GM04504 (cell line): ENCODE results near the gene TANC1.

ENCODE experiments used
- DNase-seq: peaks from one replicate; pipeline ENCODE4 v3.0.0-alpha.2; 2012; ENCODE audit warnings: low read depth

TANC1 gene

DNA sequence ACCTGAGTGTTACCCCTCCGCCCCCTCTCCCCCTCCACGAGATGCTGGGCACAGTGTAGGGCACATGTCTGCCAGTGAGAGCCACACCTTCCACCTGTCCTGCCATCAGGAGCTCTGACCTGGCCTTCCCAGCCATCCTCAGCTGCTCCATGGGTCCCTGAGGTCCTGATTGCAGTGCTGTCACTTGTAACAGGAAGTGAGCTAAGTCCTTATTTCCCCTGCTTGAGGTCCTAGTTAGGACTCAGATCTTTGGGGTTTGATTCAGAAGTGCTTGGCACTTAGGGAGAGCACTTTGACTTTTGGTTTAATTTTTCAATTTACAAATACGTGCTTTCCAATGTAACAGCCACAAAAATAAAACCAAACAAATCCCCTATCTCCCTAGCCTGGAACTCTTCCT, 192.5 kb downstream of the TANC1 start:
- DNase-seq = no peak

DNA sequence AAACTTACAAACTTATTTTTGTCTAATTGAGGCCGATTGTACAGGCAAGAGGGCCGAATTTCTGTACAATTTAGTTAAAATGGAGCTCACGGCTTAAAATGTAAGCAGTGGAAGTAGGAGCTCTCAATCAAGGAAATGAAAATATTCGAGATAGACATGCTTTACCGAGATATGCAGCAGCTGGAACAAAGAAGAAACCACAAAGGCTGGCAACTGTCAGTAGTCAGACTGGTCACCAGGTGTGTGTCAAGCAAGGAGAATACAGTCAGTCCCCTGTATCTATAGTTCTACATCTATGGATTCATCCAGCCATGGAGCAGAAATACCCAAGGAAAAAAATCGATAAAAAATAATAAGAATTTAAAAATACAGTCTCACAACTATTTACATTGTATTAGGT, 195.5 kb downstream of the TANC1 start:
- no peak for DNase-seq

- DNase-seq = no peak
These were observed 196.0 kb downstream of the TANC1 start for GRCh38 chr2:159164457-159164911.

DNA sequence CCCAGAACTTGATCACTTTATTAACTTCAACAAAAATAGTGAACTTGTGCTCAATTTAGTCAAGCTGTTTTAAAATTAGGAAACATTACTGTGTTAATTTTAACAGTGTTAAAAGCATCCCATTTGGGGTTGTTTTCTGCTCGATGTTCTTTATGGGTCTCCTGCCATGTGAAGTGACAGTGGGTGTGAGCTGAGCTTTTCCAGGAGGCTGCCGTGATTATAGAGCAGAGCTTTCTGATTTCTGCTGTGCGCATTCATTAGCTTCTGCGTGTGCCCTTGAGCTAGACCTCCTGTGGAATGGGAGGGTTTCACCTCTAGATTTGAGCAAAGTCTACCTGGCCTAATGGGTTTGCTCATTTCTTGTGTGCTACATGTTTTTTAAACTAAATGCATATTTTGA, 196.6 kb downstream of the TANC1 start:
- DNase-seq = no peak

DNA sequence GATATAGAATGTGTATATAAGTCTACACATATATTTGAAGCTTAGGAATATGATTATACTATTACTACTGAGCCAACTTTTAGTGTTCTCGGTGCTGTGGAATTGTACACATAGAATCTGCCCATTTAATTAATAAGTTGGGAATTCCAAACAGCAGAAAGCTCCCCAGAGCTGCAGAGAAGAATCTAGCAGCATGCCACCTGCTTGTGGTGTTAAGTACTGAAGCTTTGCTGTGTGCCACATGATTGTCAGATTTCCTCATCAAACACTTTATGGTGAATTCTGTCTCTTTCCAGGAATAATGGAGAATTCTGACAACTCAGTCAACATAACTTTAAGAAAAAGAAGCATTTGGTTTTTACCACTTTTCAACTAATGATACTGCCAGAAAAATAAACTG, 200.3 kb downstream of the TANC1 start:
- DNase-seq = no peak

DNA sequence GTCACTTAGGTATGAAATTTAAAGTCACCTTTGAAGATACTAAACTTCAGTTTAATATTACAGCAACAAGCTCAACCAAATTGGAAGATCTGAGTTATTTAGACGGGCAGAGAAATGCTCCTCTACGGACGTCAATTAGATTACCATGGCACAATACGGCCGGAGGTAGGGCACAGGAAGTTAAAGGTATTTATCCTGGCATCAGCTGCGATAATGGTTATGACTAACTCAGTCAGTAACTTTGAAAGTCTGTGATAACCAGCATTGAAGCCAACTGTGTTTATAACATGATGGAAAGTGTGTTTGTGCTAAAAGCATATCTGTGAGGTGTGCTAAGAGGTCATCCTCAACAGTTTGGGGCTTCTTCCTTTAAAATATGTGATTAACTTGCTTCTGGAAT, 200.7 kb downstream of the TANC1 start:
- DNase-seq = no peak

GRCh38 chr2:159172403-159172802, 204.0 kb downstream of the TANC1 start:
- DNase-seq = no peak

- DNase-seq = no peak
These were observed 206.3 kb downstream of the TANC1 start for GRCh38 chr2:159174759-159175158.

- DNase-seq = no peak
These were observed 206.7 kb downstream of the TANC1 start for GRCh38 chr2:159175182-159175581.

DNA sequence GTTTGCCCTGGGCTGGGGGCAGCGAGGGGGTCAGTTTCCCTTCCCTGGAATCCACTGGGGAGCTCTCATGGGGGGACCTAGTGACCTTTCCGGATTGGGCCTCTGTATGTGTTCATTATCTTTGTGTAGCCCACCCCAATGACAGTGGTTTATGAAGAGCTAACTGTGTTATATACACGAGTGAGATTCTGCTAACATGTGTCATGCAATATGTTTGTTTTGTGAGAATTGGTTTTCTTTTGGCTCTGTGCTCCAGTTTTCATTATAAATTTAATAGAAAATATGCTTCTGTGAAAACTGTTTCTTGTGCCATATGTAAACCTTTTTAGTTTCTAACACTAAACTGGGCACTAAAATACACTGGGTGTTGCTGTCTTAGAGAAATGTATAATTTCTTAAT, 207.5 kb downstream of the TANC1 start:
- no peak for DNase-seq

- no peak for DNase-seq
These were observed 208.1 kb downstream of the TANC1 start for GRCh38 chr2:159176555-159176954.

DNA sequence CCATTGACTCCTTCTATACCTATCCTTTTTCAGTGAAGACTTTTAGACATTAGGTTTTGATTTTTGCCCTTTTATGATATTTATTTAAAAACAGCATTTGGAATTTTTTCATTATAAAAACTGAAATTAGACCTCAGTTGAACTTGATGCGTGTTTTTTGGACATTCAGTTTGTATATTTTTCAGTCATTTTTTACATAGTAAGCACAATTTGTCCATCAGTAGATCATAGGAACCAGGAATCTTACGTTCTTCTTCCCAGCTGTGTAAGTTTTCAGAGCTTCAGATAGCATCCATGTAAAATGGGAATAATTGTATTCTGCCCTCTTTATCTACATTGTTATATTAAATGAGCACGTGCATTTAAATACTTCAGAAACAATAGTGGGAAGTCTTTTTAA, 208.9 kb downstream of the TANC1 start:
- DNase-seq = no peak

DNA sequence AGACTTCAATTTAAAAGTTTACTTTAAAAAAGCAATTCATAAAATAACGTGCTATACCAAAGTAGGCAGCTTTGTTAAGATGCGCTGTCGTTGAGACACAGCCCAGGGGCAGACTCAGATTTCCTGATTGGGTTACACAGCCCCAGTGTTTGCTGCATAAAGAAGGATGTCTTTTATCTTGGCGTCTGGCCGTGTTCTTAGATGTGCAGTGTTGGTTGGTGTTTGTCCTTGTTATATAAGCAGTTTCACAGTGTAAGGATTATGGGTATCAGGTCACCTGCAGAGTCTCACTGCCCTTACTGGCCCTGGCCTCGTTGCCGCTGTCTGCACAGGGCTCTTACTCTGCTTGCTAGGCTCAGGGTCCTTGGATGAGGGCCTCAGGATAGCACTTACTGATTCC, 209.5 kb downstream of the TANC1 start:
- no peak for DNase-seq

DNA sequence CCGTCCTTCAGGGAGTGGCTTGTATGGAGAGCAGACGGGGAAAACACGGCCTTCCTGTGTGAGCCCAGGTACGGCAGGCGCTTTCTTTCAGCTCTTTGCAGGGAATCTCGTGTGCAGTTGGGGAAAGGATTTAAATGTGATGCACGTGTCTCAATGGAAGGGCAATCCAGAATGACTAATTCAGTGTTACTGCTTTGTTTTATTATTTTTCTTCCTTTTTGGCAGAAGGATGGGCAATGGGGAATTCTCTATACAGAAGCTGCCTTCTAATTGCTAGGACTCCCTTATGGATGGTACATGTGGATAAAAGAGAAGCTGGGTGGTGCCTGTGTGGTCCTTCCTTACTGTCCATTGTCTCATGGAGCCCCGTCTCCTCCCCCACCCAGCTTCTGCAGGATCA, 210.7 kb downstream of the TANC1 start:
- DNase-seq = no peak

GRCh38 chr2:159179696-159180095, 211.3 kb downstream of the TANC1 start:
- no peak for DNase-seq

GRCh38 chr2:159183346-159183745, 214.9 kb downstream of the TANC1 start:
- no peak for DNase-seq

DNA sequence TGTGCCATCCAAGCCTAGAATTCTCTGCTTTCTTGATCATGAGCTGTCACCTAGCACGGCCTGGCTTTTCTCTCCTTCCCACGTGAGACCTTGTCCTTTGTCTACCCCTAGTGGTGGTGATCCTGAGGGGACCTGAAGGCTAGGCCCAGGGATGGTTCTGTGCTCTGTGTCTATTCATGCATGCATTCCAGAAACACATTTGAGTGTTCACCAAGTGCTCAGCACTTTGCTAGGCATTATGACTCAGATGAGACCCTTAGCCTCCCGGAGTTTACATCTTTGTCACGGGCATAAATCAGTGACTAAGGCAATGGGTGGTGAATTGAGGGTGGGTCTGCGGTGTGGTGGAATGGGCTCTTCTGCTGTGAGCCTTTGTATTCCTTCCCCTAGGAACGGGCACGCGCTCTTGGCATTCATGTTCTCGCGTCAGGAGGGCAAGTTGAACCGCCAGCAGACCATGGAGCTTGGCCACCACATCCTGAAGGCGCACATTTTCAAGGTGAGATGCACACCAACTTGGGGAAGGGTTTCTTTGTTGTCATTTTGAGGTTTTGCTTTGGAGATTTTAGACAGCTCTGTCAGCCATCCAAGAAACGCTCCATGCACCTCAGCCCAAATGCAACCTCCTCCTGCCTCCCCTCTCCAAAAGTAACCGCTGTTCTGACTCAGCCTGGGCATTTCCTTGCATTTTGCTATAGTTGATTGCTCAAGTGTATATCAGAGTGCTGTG, 217.1 kb downstream of the TANC1 start:
- peak; percentile 28 for DNase-seq

GRCh38 chr2:159186462-159186861, 218.0 kb downstream of the TANC1 start:
- no peak for DNase-seq

GRCh38 chr2:159187106-159187505, 218.7 kb downstream of the TANC1 start:
- DNase-seq = no peak

GRCh38 chr2:159188449-159188848, 220.0 kb downstream of the TANC1 start:
- no peak for DNase-seq

DNA sequence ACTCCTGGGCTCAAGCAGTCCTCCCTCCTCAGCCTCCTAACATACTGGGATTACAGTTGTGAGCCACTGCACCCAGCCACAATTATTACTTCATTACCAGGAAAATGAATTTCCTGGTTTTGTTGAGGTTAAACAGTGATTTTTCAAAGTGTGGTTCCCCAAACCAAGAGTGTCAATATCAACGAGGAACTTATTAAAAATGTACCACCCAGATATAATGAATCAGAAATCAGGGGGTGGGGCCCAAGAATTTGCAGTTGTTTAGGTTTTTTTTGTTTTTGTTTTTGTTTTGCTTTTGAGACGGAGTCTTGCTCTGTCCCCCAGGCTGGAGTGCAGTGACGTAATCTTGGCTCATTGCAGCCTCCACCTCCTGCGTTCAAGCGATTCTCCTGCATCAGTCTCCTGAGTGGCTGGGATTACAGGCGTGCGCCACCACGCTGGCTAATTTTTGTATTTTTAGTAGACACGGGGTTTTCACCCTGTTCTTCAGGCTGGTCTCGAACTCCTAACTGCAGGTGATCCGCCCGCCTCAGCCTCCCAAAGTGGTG, 224.0 kb downstream of the TANC1 start:
- DNase-seq = no peak

- DNase-seq = no peak
These were observed 225.4 kb downstream of the TANC1 start for GRCh38 chr2:159193791-159194190.

- DNase-seq = no peak
These were observed 225.8 kb downstream of the TANC1 start for GRCh38 chr2:159194241-159194640.

- no peak for DNase-seq
These were observed 227.3 kb downstream of the TANC1 start for GRCh38 chr2:159195697-159196096.
